ENCODE measurements around the gene SYVN1.

GRCh38 chr11:65136515-65137096 is 2.3 kb upstream of the SYVN1 start:
- no peak for TF ChIP-seq YY1 (IDR thresholded peaks at IDR 0.05; ENCODE audit: low read depth)
- no peak for TF ChIP-seq MXI1 (IDR thresholded peaks at IDR 0.05; ENCODE audit: low read depth, low read length)
- no peak for TF ChIP-seq RCOR1 (IDR thresholded peaks at IDR 0.05; ENCODE audit: low read length)
- no peak for TF ChIP-seq TEAD4 (IDR thresholded peaks at IDR 0.05; ENCODE audit: borderline replicate concordance, insufficient read depth)
- TF ChIP-seq POLR2AphosphoS5 (IDR thresholded peaks at IDR 0.05; ENCODE audit: low read depth, low read length), result no peak
- TF ChIP-seq NRF1 (IDR thresholded peaks at IDR 0.05; ENCODE audit: low read depth, low read length), result no peak
- no peak for TF ChIP-seq CTCF (IDR thresholded peaks at IDR 0.05)
